B cell (primary cell): ENCODE data around the gene N4BP2.

Experiments
- EZH2 ChIP-seq: IDR thresholded peaks from 2 replicates; pipeline ENCODE4 v1.6.1; 2012; ENCODE audit warnings: borderline replicate concordance, low read depth, mild to moderate bottlenecking, moderate library complexity, low read length; ENCODE audit not compliant: insufficient read depth, poor library complexity, severe bottlenecking
- TF ChIP-seq, protein P1 (sequence below): fragments of 200-600 bp; IDR thresholded peaks from one replicate; pipeline ENCODE4 v1.8.0; 2022; ENCODE audit warnings: antibody characterized with exemption, mild to moderate bottlenecking

DNA sequence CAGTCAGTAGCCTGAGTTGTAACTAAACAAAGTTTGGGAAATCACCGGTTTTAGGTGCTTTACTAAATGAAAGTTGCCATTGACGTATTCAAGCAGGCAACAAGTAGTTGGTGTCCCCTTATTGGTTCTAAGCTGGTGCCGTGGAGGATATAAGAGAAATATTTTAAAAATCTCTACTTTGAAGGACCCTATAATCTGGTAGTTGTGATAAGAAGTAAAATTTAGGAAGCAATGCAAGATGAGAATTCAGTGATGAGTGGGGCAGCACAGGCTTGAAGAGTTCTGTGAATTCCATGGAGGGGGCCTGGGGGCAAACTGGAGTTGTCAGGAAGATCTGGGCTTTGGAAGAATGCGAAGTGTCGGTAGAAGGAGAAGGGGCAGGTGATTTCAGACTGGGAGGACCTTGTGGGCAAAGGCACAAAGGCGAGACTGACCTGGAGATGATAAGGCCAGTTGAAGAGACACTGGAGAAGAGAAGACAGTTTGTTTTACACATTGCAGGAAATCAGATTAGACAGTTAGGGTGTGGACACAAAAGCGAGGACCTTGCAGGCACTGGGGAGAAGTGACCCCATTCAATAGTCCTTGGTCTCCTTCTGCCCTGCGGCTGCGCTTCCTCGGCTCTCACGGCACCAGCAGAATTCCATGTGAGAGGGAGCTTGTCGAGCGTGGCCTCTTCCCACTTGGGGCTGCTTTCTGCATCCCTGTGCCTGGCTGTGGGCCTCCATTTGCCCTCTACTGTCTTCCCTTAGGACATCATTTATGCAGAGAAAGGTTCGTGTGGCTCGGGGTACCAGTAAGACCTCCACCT lies 141.4 kb downstream of the N4BP2 start:
- TF ChIP-seq, protein P1, sequence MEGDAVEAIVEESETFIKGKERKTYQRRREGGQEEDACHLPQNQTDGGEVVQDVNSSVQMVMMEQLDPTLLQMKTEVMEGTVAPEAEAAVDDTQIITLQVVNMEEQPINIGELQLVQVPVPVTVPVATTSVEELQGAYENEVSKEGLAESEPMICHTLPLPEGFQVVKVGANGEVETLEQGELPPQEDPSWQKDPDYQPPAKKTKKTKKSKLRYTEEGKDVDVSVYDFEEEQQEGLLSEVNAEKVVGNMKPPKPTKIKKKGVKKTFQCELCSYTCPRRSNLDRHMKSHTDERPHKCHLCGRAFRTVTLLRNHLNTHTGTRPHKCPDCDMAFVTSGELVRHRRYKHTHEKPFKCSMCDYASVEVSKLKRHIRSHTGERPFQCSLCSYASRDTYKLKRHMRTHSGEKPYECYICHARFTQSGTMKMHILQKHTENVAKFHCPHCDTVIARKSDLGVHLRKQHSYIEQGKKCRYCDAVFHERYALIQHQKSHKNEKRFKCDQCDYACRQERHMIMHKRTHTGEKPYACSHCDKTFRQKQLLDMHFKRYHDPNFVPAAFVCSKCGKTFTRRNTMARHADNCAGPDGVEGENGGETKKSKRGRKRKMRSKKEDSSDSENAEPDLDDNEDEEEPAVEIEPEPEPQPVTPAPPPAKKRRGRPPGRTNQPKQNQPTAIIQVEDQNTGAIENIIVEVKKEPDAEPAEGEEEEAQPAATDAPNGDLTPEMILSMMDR: no peak
- no peak for TF ChIP-seq EZH2
